ENCODE measurements around the gene ZNF532.

Gene ZNF532

GRCh38 chr18:58998401-58999203 lies 133.9 kb downstream of the ZNF532 start:
- no peak overlapping the region for H3K4me3 ChIP-seq (ENCODE audit: low read length)
- no peaks in the 10 kb centered on the region for H3K4me1 ChIP-seq (ENCODE audit: control insufficient read depth, insufficient read depth, low read length)
- H3K9ac ChIP-seq (ENCODE audit: low read length) = no peak overlapping the region
- no peaks in the 10 kb centered on the region for H3K36me3 ChIP-seq (ENCODE audit: control insufficient read depth, insufficient read depth, low read length)
- no peaks in the 10 kb centered on the region for H3K9me3 ChIP-seq (ENCODE audit: control insufficient read depth, low read length)
- no peaks in the 10 kb centered on the region for H3K27me3 ChIP-seq (ENCODE audit: control insufficient read depth, insufficient read depth, low read length)

GRCh38 chr18:59001166-59001565 lies 136.5 kb downstream of the ZNF532 start:
- Histone ChIP-seq H3K4me3 (ENCODE audit: low read length) (no peak overlapping the region), H3K27me3 (ENCODE audit: control insufficient read depth, insufficient read depth, low read length) (no peaks in the 10 kb centered on the region), H3K36me3 (ENCODE audit: control insufficient read depth, insufficient read depth, low read length) (no peaks in the 10 kb centered on the region), H3K9ac (ENCODE audit: low read length) (no peak overlapping the region), H3K4me1 (ENCODE audit: control insufficient read depth, insufficient read depth, low read length) (no peaks in the 10 kb centered on the region), H3K9me3 (ENCODE audit: control insufficient read depth, low read length) (no peaks in the 10 kb centered on the region)

GRCh38 chr18:59001721-59002120 lies 137.0 kb downstream of the ZNF532 start:
- Histone ChIP-seq H3K4me1 (ENCODE audit: control insufficient read depth, insufficient read depth, low read length) (no peaks in the 10 kb centered on the region), H3K9me3 (ENCODE audit: control insufficient read depth, low read length) (no peaks in the 10 kb centered on the region), H3K36me3 (ENCODE audit: control insufficient read depth, insufficient read depth, low read length) (no peaks in the 10 kb centered on the region), H3K4me3 (ENCODE audit: low read length) (no peak overlapping the region), H3K27me3 (ENCODE audit: control insufficient read depth, insufficient read depth, low read length) (no peaks in the 10 kb centered on the region), H3K9ac (ENCODE audit: low read length) (no peak overlapping the region)

GRCh38 chr18:59002974-59003594 lies 138.4 kb downstream of the ZNF532 start:
- H3K9ac ChIP-seq (ENCODE audit: low read length) = no peak overlapping the region

GRCh38 chr18:59005262-59005661 lies 140.6 kb downstream of the ZNF532 start:
- Histone ChIP-seq H3K4me3 (ENCODE audit: low read length) (no peak overlapping the region), H3K9ac (ENCODE audit: low read length) (no peak overlapping the region), H3K27me3 (ENCODE audit: control insufficient read depth, insufficient read depth, low read length) (no peaks in the 10 kb centered on the region), H3K36me3 (ENCODE audit: control insufficient read depth, insufficient read depth, low read length) (no peaks in the 10 kb centered on the region), H3K4me1 (ENCODE audit: control insufficient read depth, insufficient read depth, low read length) (no peaks in the 10 kb centered on the region), H3K9me3 (ENCODE audit: control insufficient read depth, low read length) (no peaks in the 10 kb centered on the region)

More at GRCh38 chr18:59002974-59003594, 138.4 kb downstream of the ZNF532 start:
- Histone ChIP-seq H3K36me3 (ENCODE audit: control insufficient read depth, insufficient read depth, low read length) (no peaks in the 10 kb centered on the region), H3K4me1 (ENCODE audit: control insufficient read depth, insufficient read depth, low read length) (no peaks in the 10 kb centered on the region), H3K27me3 (ENCODE audit: control insufficient read depth, insufficient read depth, low read length) (no peaks in the 10 kb centered on the region), H3K9me3 (ENCODE audit: control insufficient read depth, low read length) (no peaks in the 10 kb centered on the region), H3K4me3 (ENCODE audit: low read length) (no peak overlapping the region)

GRCh38 chr18:59006461-59007067 lies 141.9 kb downstream of the ZNF532 start:
- H3K4me3 ChIP-seq (ENCODE audit: low read length) = no peak overlapping the region

GRCh38 chr18:59008302-59008974 lies 143.8 kb downstream of the ZNF532 start:
- Histone ChIP-seq H3K9ac (ENCODE audit: low read length) (no peak overlapping the region), H3K9me3 (ENCODE audit: control insufficient read depth, low read length) (no peaks in the 10 kb centered on the region), H3K27me3 (ENCODE audit: control insufficient read depth, insufficient read depth, low read length) (no peaks in the 10 kb centered on the region), H3K36me3 (ENCODE audit: control insufficient read depth, insufficient read depth, low read length) (no peaks in the 10 kb centered on the region), H3K4me1 (ENCODE audit: control insufficient read depth, insufficient read depth, low read length) (no peaks in the 10 kb centered on the region), H3K4me3 (ENCODE audit: low read length) (no peak overlapping the region)

More at GRCh38 chr18:59006461-59007067, 141.9 kb downstream of the ZNF532 start:
- Histone ChIP-seq H3K27me3 (ENCODE audit: control insufficient read depth, insufficient read depth, low read length) (no peaks in the 10 kb centered on the region), H3K9ac (ENCODE audit: low read length) (no peak overlapping the region), H3K9me3 (ENCODE audit: control insufficient read depth, low read length) (no peaks in the 10 kb centered on the region), H3K4me1 (ENCODE audit: control insufficient read depth, insufficient read depth, low read length) (no peaks in the 10 kb centered on the region), H3K36me3 (ENCODE audit: control insufficient read depth, insufficient read depth, low read length) (no peaks in the 10 kb centered on the region)

GRCh38 chr18:59009846-59010245 lies 145.2 kb downstream of the ZNF532 start:
- Histone ChIP-seq H3K36me3 (ENCODE audit: control insufficient read depth, insufficient read depth, low read length) (no peaks in the 10 kb centered on the region), H3K9me3 (ENCODE audit: control insufficient read depth, low read length) (no peaks in the 10 kb centered on the region), H3K4me1 (ENCODE audit: control insufficient read depth, insufficient read depth, low read length) (no peaks in the 10 kb centered on the region), H3K9ac (ENCODE audit: low read length) (no peak overlapping the region), H3K4me3 (ENCODE audit: low read length) (no peak overlapping the region), H3K27me3 (ENCODE audit: control insufficient read depth, insufficient read depth, low read length) (no peaks in the 10 kb centered on the region)

GRCh38 chr18:59011289-59011688 lies 146.6 kb downstream of the ZNF532 start:
- no peak overlapping the region for H3K4me3 ChIP-seq (ENCODE audit: low read length)
- no peaks in the 10 kb centered on the region for H3K9me3 ChIP-seq (ENCODE audit: control insufficient read depth, low read length)
- H3K9ac ChIP-seq (ENCODE audit: low read length) = no peak overlapping the region
- no peaks in the 10 kb centered on the region for H3K27me3 ChIP-seq (ENCODE audit: control insufficient read depth, insufficient read depth, low read length)
- H3K36me3 ChIP-seq (ENCODE audit: control insufficient read depth, insufficient read depth, low read length) = no peaks in the 10 kb centered on the region
- H3K4me1 ChIP-seq (ENCODE audit: control insufficient read depth, insufficient read depth, low read length) = no peaks in the 10 kb centered on the region

- Histone ChIP-seq H3K36me3 (ENCODE audit: control insufficient read depth, insufficient read depth, low read length) (no peaks in the 10 kb centered on the region), H3K4me3 (ENCODE audit: low read length) (no peak overlapping the region), H3K4me1 (ENCODE audit: control insufficient read depth, insufficient read depth, low read length) (no peaks in the 10 kb centered on the region), H3K9ac (ENCODE audit: low read length) (no peak overlapping the region), H3K27me3 (ENCODE audit: control insufficient read depth, insufficient read depth, low read length) (no peaks in the 10 kb centered on the region), H3K9me3 (ENCODE audit: control insufficient read depth, low read length) (no peaks in the 10 kb centered on the region)
Observed at GRCh38 chr18:59011786-59012185, 147.1 kb downstream of the ZNF532 start.

GRCh38 chr18:59012815-59013705 lies 148.4 kb downstream of the ZNF532 start:
- Histone ChIP-seq H3K4me3 (ENCODE audit: low read length) (no peak overlapping the region), H3K36me3 (ENCODE audit: control insufficient read depth, insufficient read depth, low read length) (no peaks in the 10 kb centered on the region), H3K27me3 (ENCODE audit: control insufficient read depth, insufficient read depth, low read length) (no peaks in the 10 kb centered on the region), H3K9ac (ENCODE audit: low read length) (no peak overlapping the region), H3K9me3 (ENCODE audit: control insufficient read depth, low read length) (no peaks in the 10 kb centered on the region), H3K4me1 (ENCODE audit: control insufficient read depth, insufficient read depth, low read length) (no peaks in the 10 kb centered on the region)
